GM21381 (cell line): Measurements from ENCODE around the gene TUBGCP5.
A peak's percentile ranks its signal among the peaks of the same experiment; 100 is the strongest.
"Not testable (repeated sequence)": the region's sequence is repeated elsewhere in the genome, so short reads cannot be mapped to it uniquely, and the experiment has no call there.

Experiments
- ATAC-seq: cut with Tn5 transposase; IDR thresholded peaks from one replicate; pipeline ENCODE4 v1.9.1; 2021; ENCODE audit warnings: mild to moderate bottlenecking, moderate library complexity; ENCODE audit not compliant: unreplicated experiment

Gene TUBGCP5

GRCh38 chr15:23043535-23043934 lies 4.2 kb upstream of the TUBGCP5 start:
- ATAC-seq = not testable (repeated sequence)

GRCh38 chr15:23041736-23042135 lies 2.4 kb upstream of the TUBGCP5 start:
- not testable (repeated sequence) for ATAC-seq

GRCh38 chr15:23039917-23040281 lies 530 bp upstream of the TUBGCP5 start:
- ATAC-seq = no peak

- peak; percentile 15 for ATAC-seq
Measured at GRCh38 chr15:23038726-23039142, 635 bp downstream of the TUBGCP5 start.

GRCh38 chr15:23035964-23036566 lies 3.3 kb downstream of the TUBGCP5 start:
- no peak for ATAC-seq

GRCh38 chr15:23033979-23034378 lies 5.4 kb downstream of the TUBGCP5 start:
- no peak for ATAC-seq

GRCh38 chr15:23026218-23026617 lies 13.2 kb downstream of the TUBGCP5 start:
- ATAC-seq = no peak

- ATAC-seq = no peak
Measured at GRCh38 chr15:23022156-23022555, 17.2 kb downstream of the TUBGCP5 start.

- no peak for ATAC-seq
Measured at GRCh38 chr15:23014394-23015000, 24.9 kb downstream of the TUBGCP5 start.

GRCh38 chr15:23013681-23014080 lies 25.7 kb downstream of the TUBGCP5 start:
- ATAC-seq = no peak

- ATAC-seq = not testable (repeated sequence)
Measured at GRCh38 chr15:23012616-23013015, 26.8 kb downstream of the TUBGCP5 start.

- ATAC-seq = no peak
Measured at GRCh38 chr15:23003736-23004135, 35.6 kb downstream of the TUBGCP5 start.

- no peak for ATAC-seq
Measured at GRCh38 chr15:23002920-23003319, 36.4 kb downstream of the TUBGCP5 start.

- no peak for ATAC-seq
Measured at GRCh38 chr15:22995795-22996194, 43.6 kb downstream of the TUBGCP5 start.

GRCh38 chr15:22992024-22992326 lies 47.4 kb downstream of the TUBGCP5 start:
- ATAC-seq = no peak

GRCh38 chr15:22989576-22990477 lies 49.5 kb downstream of the TUBGCP5 start:
- ATAC-seq = no peak

- no peak for ATAC-seq
Measured at GRCh38 chr15:22988811-22989210, 50.6 kb downstream of the TUBGCP5 start.

GRCh38 chr15:22981931-22982330 lies 57.4 kb downstream of the TUBGCP5 start:
- not testable (repeated sequence) for ATAC-seq

- no peak for ATAC-seq
Measured at GRCh38 chr15:22981051-22981840, 58.1 kb downstream of the TUBGCP5 start.

- ATAC-seq = peak; percentile 63
Measured at GRCh38 chr15:22980189-22981050, 58.9 kb downstream of the TUBGCP5 start, which contains the start of gene CYFIP1. Gene CYFIP1 (minus strand): TSS chr15:22980368. CDS start chr15:22947285, 33,083 bp downstream.
